Chondrocyte (in vitro differentiated cells): ENCODE data around the gene CACNA1C. TPM values are rescaled to one million over a fixed set of nuclear protein-coding genes. Genes with fewer than 3 reads are reported as not detected.

Experiments
- DNase-seq: peaks from one replicate; pipeline ENCODE4 v3.0.0; 2021; ENCODE audit warnings: mixed read lengths, low spot score
- H3K27ac Mint-ChIP-seq: one replicate; pipeline ENCODE4 v1.8.0; 2021; ENCODE audit warnings: mild to moderate bottlenecking, moderate library complexity, mixed read lengths; ENCODE audit not compliant: unreplicated experiment
- H3K27me3 Mint-ChIP-seq: 2 replicates; pipeline ENCODE4 v1.8.0; 2021; ENCODE audit warnings: low read depth, mixed read lengths
- H3K36me3 Mint-ChIP-seq: 2 replicates; pipeline ENCODE4 v1.8.0; 2021; ENCODE audit warnings: low read depth, mixed read lengths
- H3K4me1 Mint-ChIP-seq: 2 replicates; pipeline ENCODE4 v1.8.0; 2021; ENCODE audit warnings: low read depth, mild to moderate bottlenecking, mixed read lengths
- H3K4me3 Mint-ChIP-seq: one replicate; pipeline ENCODE4 v1.8.0; 2021; ENCODE audit warnings: mild to moderate bottlenecking, moderate library complexity, mixed read lengths; ENCODE audit not compliant: unreplicated experiment
- H3K9me3 Mint-ChIP-seq: 2 replicates; pipeline ENCODE4 v1.8.0; 2021; ENCODE audit warnings: low read depth, mixed read lengths
- total RNA-seq: library from RNA; stranded (reverse); gene quantifications from 3 replicates; pipeline ENCODE4 v1.2.1, GENCODE V29; 2021
- TF ChIP-seq, protein P1 (sequence below): fragments of 200-600 bp; sonication (generic); IDR thresholded peaks from 2 replicates; pipeline ENCODE4 v1.5.0; 2021; ENCODE audit warnings: antibody characterized with exemption, mild to moderate bottlenecking, moderate library complexity

The CACNA1C gene
- total RNA-seq, 1 donor from 2014 or later: 27.0 TPM

- Mint-ChIP-seq H3K4me1 (no peaks in the 10 kb centered on the region), H3K9me3 (peaks cover 5% of the 10 kb centered on the region)
These were observed 350.6 kb downstream of the CACNA1C start for GRCh38 chr12:2403221-2403976.

GRCh38 chr12:2405039-2405438, 352.3 kb downstream of the CACNA1C start:
- Mint-ChIP-seq H3K4me1 (no peaks in the 10 kb centered on the region), H3K27me3 (no peaks in the 10 kb centered on the region), H3K4me3 (no peak overlapping the region), H3K36me3 (peaks cover 8% of the 10 kb centered on the region), H3K9me3 (peaks cover 5% of the 10 kb centered on the region), H3K27ac (no peak overlapping the region)
- TF ChIP-seq, protein P1, sequence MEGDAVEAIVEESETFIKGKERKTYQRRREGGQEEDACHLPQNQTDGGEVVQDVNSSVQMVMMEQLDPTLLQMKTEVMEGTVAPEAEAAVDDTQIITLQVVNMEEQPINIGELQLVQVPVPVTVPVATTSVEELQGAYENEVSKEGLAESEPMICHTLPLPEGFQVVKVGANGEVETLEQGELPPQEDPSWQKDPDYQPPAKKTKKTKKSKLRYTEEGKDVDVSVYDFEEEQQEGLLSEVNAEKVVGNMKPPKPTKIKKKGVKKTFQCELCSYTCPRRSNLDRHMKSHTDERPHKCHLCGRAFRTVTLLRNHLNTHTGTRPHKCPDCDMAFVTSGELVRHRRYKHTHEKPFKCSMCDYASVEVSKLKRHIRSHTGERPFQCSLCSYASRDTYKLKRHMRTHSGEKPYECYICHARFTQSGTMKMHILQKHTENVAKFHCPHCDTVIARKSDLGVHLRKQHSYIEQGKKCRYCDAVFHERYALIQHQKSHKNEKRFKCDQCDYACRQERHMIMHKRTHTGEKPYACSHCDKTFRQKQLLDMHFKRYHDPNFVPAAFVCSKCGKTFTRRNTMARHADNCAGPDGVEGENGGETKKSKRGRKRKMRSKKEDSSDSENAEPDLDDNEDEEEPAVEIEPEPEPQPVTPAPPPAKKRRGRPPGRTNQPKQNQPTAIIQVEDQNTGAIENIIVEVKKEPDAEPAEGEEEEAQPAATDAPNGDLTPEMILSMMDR: no peak
- no peak for DNase-seq

More at GRCh38 chr12:2403221-2403976, 350.6 kb downstream of the CACNA1C start:
- DNase-seq: no peak
- H3K27me3 Mint-ChIP-seq: no peaks in the 10 kb centered on the region
- H3K27ac Mint-ChIP-seq: no peak overlapping the region
- TF ChIP-seq, protein P1: no peak
- H3K4me3 Mint-ChIP-seq: no peak overlapping the region
- peaks cover 8% of the 10 kb centered on the region for H3K36me3 Mint-ChIP-seq

DNA sequence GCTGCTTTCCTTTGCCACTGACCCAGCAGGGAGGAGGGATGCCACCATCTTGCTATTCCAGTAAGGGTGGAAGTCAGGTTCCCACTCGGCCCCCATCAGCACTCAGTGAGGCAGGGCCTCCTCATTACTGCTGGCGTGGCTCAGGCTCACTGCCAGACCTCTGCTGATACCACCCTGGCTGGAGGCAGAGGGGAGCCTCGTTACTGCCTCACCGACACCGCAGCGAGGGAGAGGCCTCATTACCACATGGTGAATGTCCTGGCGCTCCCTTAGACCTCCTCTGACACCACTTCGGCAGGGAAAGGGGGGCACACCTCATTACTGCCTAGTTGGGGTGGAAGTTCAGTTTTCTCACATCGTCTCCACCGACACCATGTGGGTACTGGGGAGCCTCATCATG, 354.1 kb downstream of the CACNA1C start:
- Mint-ChIP-seq H3K4me3 (no peak overlapping the region), H3K4me1 (no peaks in the 10 kb centered on the region), H3K36me3 (peaks cover 8% of the 10 kb centered on the region), H3K27ac (no peak overlapping the region), H3K27me3 (no peaks in the 10 kb centered on the region), H3K9me3 (peaks cover 5% of the 10 kb centered on the region)
- no peak for DNase-seq
- TF ChIP-seq, protein P1: no peak

DNA sequence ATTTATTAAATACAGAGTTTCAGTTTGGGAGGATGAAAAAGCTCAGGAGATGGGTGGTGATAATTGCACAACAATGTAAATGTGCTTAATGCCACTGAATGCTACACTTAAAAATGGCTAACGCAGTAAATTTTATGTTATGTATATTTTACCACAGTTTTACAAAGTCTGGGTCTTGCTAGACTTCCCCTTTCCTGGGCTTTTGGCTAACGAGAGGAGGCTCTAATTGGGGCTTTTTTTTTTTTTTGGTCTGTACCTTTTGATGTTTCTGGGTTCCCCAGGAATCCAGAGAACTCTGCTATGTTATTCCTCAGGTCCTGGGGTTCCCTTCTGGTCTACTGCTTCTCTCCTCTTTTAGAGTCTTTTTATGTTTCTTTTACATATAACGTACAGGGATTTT, 355.5 kb downstream of the CACNA1C start:
- no peaks in the 10 kb centered on the region for H3K27me3 Mint-ChIP-seq
- TF ChIP-seq, protein P1: no peak
- peaks cover 4% of the 10 kb centered on the region for H3K36me3 Mint-ChIP-seq
- no peak overlapping the region for H3K27ac Mint-ChIP-seq
- peaks cover 5% of the 10 kb centered on the region for H3K9me3 Mint-ChIP-seq
- H3K4me1 Mint-ChIP-seq: no peaks in the 10 kb centered on the region
- no peak overlapping the region for H3K4me3 Mint-ChIP-seq
- DNase-seq: no peak

- H3K4me1 Mint-ChIP-seq: peaks cover 5% of the 10 kb centered on the region
- peaks cover 3% of the 10 kb centered on the region for H3K36me3 Mint-ChIP-seq
- H3K4me3 Mint-ChIP-seq: no peak overlapping the region
- peaks cover 5% of the 10 kb centered on the region for H3K9me3 Mint-ChIP-seq
- DNase-seq: no peak
- TF ChIP-seq, protein P1: no peak
- no peaks in the 10 kb centered on the region for H3K27me3 Mint-ChIP-seq
- no peak overlapping the region for H3K27ac Mint-ChIP-seq
These were observed 357.0 kb downstream of the CACNA1C start for GRCh38 chr12:2409656-2410265.
